T-cell (primary cell): ENCODE measurements around the gene IRX1. TPM values are rescaled to one million over a fixed set of nuclear protein-coding genes. Genes with fewer than 3 reads are reported as not detected.

Source experiments
- ATAC-seq, 4 experiments: fragments of 200-7000 bp in 3 of 4; fragments of 150-1000 bp in 1 of 4; cut with Tn5 transposase; replicated peaks in 1 of 4; 1 replicate in 3 of 4; 2 replicates in 1 of 4; pipeline ENCODE4 v1.10.0; 2021; ENCODE audit warnings: moderate library complexity in 3 of 4, mild to moderate bottlenecking in 2 of 4, moderate number of reproducible peaks in 1 of 4
- CTCF ChIA-PET, 2 donors: fragments of 300-600 bp; sonication (Branson Sonifier 250); formaldehyde crosslinking; loops; one replicate each; lab custom pipeline; 2022; ENCODE audit warnings: antibody characterized with exemption in 2 of 2; lab: Charles Lee
- POLR2A ChIA-PET, 2 donors: fragments of 300-600 bp; sonication (Branson Sonifier 250); formaldehyde crosslinking; loops; one replicate each; lab custom pipeline; 2022; ENCODE audit warnings: antibody characterized with exemption in 2 of 2; lab: Charles Lee
- DNase-seq, 35 experiments: peaks; one replicate each; pipeline versions ENCODE4 v3.0.0 to v3.0.0-alpha.2; 2013 to 2023
- H3K27ac ChIP-seq: one replicate; pipeline ENCODE4 v1.5.1; 2013; ENCODE audit warnings: low read length
- H3K27me3 ChIP-seq, 2 experiments: replicated peaks in 1 of 2; 1 replicate in 1 of 2; 2 replicates in 1 of 2; pipeline versions ENCODE4 v1.6.1 to v1.7.0; 2013; ENCODE audit warnings: low read length in 1 of 2, mixed read lengths in 1 of 2; ENCODE audit not compliant: control insufficient read depth in 2 of 2, insufficient read depth in 2 of 2; ENCODE audit errors: extremely low read depth in 1 of 2
- H3K36me3 ChIP-seq, 2 donors: 1 replicate in 1 of 2; 2 replicates in 1 of 2; pipeline versions ENCODE4 v1.6.1 to v1.7.0; 2013; ENCODE audit warnings: low read length in 1 of 2; ENCODE audit not compliant: control insufficient read depth in 2 of 2, insufficient read depth in 1 of 2; ENCODE audit errors: extremely low read depth in 1 of 2
- H3K4me1 ChIP-seq, 2 experiments: 1 replicate in 1 of 2; 2 replicates in 1 of 2; pipeline versions ENCODE4 v1.6.1 to v1.7.0; 2013; ENCODE audit warnings: low read length in 2 of 2, mixed read lengths in 1 of 2; ENCODE audit not compliant: insufficient read depth in 2 of 2, control insufficient read depth in 1 of 2; ENCODE audit errors: extremely low read depth in 1 of 2
- H3K4me3 ChIP-seq, 2 donors: 1 replicate in 1 of 2; 2 replicates in 1 of 2; pipeline versions ENCODE4 v1.5.1 to v1.7.0; 2013; ENCODE audit warnings: mild to moderate bottlenecking in 2 of 2, low read length in 1 of 2, moderate library complexity in 1 of 2; ENCODE audit not compliant: control insufficient read depth in 1 of 2; ENCODE audit errors: extremely low read depth in 1 of 2
- H3K9me3 ChIP-seq: 2 replicates; pipeline ENCODE4 v1.7.0; 2013
- H3K27ac Mint-ChIP-seq, 2 donors: one replicate each; pipeline ENCODE4 v1.8.0; 2020 to 2021; ENCODE audit warnings: mild to moderate bottlenecking in 2 of 2, mixed read lengths in 2 of 2
- H3K27me3 Mint-ChIP-seq, 2 donors: one replicate each; pipeline ENCODE4 v1.8.0; 2021 to 2022; ENCODE audit warnings: mixed read lengths in 2 of 2
- H3K36me3 Mint-ChIP-seq: one replicate; pipeline ENCODE4 v1.8.0; 2021; ENCODE audit warnings: mixed read lengths
- H3K4me1 Mint-ChIP-seq, 3 donors: one replicate each; pipeline ENCODE4 v1.8.0; 2020 to 2022; ENCODE audit warnings: mixed read lengths in 3 of 3, mild to moderate bottlenecking in 1 of 3
- H3K4me3 Mint-ChIP-seq, 3 donors: one replicate each; pipeline ENCODE4 v1.8.0; 2020 to 2022; ENCODE audit warnings: mild to moderate bottlenecking in 3 of 3, mixed read lengths in 3 of 3, moderate library complexity in 3 of 3
- H3K9me3 Mint-ChIP-seq, 3 donors: one replicate each; pipeline ENCODE4 v1.8.0; 2020 to 2022; ENCODE audit warnings: mixed read lengths in 3 of 3
- WGBS: methylation state at CpG from one replicate; pipeline ENCODE4 v1.1.5; 2013; ENCODE audit warnings: missing lambda C conversion rate; ENCODE audit not compliant: insufficient coverage; 5-methylcytosine and 5-hydroxymethylcytosine counted together
- total RNA-seq, 35 experiments: library from RNA in 6 of 35; stranded (reverse) in 6 of 35; fragments of 120-200 nt in 1 of 35; gene quantifications; one replicate each; pipeline versions ENCODE4 v1.2.1 to v1.2.4 and lab custom pipeline; 2013 to 2026

Gene IRX1
- total RNA-seq, 5 donors from 2014 or later (not counting 1 experiment from before 2014, with no cell fraction given): not detected

DNA sequence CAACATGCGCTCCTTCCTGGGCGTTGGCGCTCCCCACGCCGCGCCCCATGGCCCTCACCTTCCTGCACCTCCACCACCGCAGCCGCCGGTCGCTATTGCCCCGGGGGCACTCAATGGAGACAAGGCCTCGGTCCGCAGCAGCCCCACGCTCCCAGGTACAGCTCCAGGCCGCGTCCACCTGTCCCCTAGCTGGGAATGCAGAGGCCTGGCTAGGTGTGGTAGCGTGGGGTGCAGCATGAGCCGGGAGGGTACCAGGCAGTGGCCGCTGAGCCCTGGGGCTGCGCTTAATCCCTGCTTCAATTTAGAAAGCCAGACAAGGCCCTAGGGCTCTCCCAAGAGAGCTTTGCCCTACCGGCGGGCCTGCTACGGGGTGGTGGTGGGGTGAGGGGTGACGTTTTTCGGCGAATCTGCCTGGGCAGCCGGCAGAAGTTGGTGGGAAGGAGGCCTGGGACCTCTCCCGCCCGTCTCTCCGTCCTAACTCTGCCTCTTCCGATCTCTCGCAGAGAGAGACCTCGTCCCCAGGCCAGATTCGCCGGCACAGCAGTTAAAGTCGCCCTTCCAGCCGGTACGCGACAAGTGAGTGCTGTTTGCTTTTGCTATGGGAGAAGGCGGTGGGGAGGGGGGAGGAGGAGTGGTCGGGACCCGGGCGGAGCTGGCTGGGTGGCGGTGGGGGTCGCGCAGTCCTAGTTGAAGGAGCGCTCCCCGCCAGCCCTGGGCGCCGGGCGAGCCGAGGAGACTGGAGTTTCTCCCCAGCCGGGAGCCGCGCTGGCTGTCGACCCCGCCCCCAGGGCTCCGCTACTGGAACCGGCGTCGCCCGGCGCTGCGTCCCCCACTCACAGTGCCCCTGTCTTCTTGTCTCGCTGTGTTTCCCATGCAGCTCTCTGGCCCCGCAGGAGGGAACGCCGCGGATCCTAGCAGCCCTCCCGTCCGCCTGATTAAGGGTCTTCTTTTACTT lies 4.8 kb downstream of the IRX1 start:
- peaks cover 8 to 12% (median 10%) of the 10 kb centered on the region in 3 donors for H3K4me1 Mint-ChIP-seq
- H3K9me3 Mint-ChIP-seq: no peaks in the 10 kb centered on the region
- H3K4me3 Mint-ChIP-seq: no peak overlapping the region
- Histone ChIP-seq H3K4me1 (no peaks in the 10 kb centered on the region), H3K27ac (no peak overlapping the region), H3K36me3 (no peaks in the 10 kb centered on the region), H3K9me3 (no peaks in the 10 kb centered on the region), H3K27me3 (peaks cover 18 to 69% of the 10 kb centered on the region in 2 experiments), H3K4me3 (no peak overlapping the region)
- DNase-seq (no peak), ATAC-seq (no peak)
- WGBS: 9% methylated on average over 56 of the region's 71 CpGs
- CTCF ChIA-PET: no interaction called here
- no peaks in the 10 kb centered on the region for H3K36me3 Mint-ChIP-seq
- H3K27ac Mint-ChIP-seq: no peak overlapping the region
- POLR2A ChIA-PET: interaction anchor here in 1 of 2 donors (0.6 kb wide), 1 partner anchor 316 kb away, joined by 4 read pairs; no protein-coding TSS in a partner anchor
- peaks cover 46 to 66% of the 10 kb centered on the region in 2 donors for H3K27me3 Mint-ChIP-seq

DNA sequence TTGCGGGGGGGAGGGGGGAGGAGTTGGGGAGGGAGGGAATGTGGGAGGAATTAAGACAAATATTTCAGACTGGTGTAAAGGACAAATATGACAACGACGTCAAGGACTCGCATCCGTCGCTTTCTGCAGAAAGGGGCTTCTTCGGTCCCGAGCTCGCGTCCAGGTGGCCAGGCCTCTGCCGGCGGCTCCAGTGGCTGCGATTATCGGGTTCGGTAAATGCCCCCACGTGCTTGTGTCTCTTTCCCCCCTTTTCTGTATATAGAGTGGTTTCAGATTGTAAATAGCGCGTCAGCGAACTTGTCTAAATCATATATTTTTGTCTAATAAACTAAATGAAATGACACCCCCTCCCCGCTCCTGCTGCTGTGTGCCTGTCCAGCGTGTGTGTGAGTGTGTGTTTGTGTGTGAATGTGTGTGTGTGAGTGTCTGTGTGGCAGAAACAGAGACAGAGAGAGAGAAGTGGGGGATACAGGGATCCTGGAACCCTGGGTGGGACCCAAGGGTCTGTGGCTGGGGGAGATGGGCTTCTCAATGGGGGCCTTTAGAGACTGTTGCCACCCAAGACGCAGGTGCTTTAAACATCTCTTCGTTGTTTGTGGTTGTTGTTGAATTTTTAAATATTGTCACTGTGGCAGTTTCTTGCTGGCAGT lies 5.6 kb downstream of the IRX1 start:
- H3K4me3 Mint-ChIP-seq: peak overlapping the region in 1 of 3 donors; percentile 11
- no peaks in the 10 kb centered on the region for H3K36me3 ChIP-seq
- no peaks in the 10 kb centered on the region for H3K4me1 ChIP-seq
- H3K9me3 ChIP-seq: no peaks in the 10 kb centered on the region
- H3K9me3 Mint-ChIP-seq: no peaks in the 10 kb centered on the region
- H3K27ac Mint-ChIP-seq: no peak overlapping the region
- H3K36me3 Mint-ChIP-seq: no peaks in the 10 kb centered on the region
- DNase-seq (no peak), ATAC-seq (no peak)
- H3K4me1 Mint-ChIP-seq: peaks cover 8 to 12% (median 10%) of the 10 kb centered on the region in 3 donors
- WGBS: 13% methylated on average over 1 of the region's 23 CpGs
- no peak overlapping the region for H3K27ac ChIP-seq
- H3K27me3 ChIP-seq: peaks cover 18 to 77% of the 10 kb centered on the region in 2 experiments
- H3K27me3 Mint-ChIP-seq: peaks cover 50 to 68% of the 10 kb centered on the region in 2 donors
- no peak overlapping the region for H3K4me3 ChIP-seq
- CTCF ChIA-PET: no interaction called here
- POLR2A ChIA-PET: interaction anchor here in 1 of 2 donors (0.6 kb wide), 1 partner anchor 315 kb away, joined by 4 read pairs; no protein-coding TSS in a partner anchor

DNA sequence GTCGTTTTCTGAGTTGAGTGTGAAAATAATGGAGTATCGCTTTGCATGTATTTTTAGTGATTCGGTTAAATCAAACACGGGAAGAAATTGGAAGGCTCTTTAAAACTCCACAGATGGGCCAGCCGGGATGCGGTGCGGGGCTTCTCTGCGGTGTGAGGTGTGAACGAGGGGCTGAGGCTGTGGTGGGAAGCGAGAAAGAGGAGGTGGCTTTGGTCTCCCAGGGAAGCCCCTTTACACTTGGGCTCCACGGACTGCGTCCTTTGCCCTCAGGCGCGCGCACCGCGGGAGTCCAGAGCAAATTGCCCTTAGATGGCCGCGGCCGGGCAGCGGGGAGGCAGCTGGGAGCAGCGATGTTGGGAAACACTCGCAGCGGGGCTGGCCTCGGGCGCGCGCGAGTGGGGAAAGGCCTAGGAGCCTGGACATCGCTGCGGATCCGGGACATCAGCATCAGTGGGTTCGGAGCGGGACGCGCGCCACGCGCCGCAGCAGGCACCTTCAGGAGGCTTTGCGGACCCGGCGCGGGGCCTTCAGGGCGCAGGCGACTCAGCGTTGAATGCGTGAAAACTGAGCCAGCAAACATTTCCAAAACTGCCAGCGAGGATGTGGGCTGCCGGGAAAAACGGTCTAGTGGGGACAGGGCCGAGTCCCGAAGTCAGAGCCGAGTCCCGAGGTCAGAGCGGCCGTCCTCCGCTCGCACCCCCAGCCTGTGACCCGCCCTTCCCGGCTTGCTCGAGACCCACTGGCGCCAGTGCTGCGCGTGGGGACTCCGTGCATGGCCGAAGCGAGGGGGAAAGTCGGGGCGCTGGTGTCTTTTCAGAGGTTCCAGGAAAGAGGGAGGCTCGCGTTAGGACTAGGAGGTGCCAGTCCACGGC lies 6.5 kb downstream of the IRX1 start:
- Histone ChIP-seq H3K4me3 (peak overlapping the region in 1 of 2 donors; percentile 15), H3K9me3 (no peaks in the 10 kb centered on the region), H3K4me1 (no peaks in the 10 kb centered on the region), H3K27ac (no peak overlapping the region), H3K36me3 (no peaks in the 10 kb centered on the region), H3K27me3 (peaks cover 18 to 82% of the 10 kb centered on the region in 2 experiments)
- DNase-seq (no peak), ATAC-seq (no peak)
- peaks cover 5 to 15% (median 8%) of the 10 kb centered on the region in 3 donors for H3K4me1 Mint-ChIP-seq
- peaks cover 50 to 68% of the 10 kb centered on the region in 2 donors for H3K27me3 Mint-ChIP-seq
- 11% methylated on average over 60 of the region's 73 CpGs for WGBS
- ChIA-PET POLR2A (no interaction called here), CTCF (no interaction called here)
- no peak overlapping the region for H3K27ac Mint-ChIP-seq
- H3K9me3 Mint-ChIP-seq: no peaks in the 10 kb centered on the region
- no peaks in the 10 kb centered on the region for H3K36me3 Mint-ChIP-seq
- peak overlapping the region in 1 of 3 donors; percentile 11 for H3K4me3 Mint-ChIP-seq

DNA sequence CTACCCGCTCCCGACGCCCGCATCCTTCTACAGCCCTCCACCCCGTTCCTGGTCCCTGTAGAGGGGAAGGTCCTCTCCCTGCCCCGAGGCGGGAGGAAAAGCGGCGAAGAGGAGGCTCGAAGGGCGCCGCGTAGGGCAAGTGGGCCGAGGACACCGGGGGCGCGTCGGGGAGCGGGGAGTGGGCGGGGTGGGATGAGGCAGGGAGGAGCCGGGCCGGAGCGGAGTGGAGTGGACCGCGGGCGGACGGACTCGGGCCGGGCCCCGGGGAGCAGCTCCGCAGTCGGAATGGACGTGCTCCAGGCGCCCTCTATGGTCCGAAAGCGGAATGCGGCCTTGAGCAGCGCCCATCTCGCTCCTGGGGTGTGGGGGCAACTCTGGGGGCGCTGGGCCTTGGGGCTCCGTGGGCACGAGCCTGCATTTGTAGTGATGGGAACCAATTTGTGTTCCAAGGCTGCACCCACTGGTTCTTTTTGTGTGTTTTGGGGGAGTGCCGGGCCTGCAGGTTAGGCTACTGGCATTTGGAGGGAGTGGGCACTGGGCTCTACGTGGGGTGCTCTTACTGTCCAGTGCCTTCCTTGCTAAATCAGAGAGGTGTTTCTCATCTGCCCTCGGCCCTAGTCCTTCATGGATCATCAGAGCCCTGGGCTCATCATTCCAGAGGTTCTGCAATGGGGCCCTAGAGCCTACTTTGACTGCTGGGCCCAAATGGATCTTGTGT lies 7.3 kb downstream of the IRX1 start:
- Histone ChIP-seq H3K4me3 (no peak overlapping the region), H3K36me3 (no peaks in the 10 kb centered on the region), H3K27ac (no peak overlapping the region), H3K4me1 (no peaks in the 10 kb centered on the region), H3K27me3 (peaks cover 22 to 81% of the 10 kb centered on the region in 2 experiments), H3K9me3 (no peaks in the 10 kb centered on the region)
- H3K27ac Mint-ChIP-seq: no peak overlapping the region
- no peak overlapping the region for H3K4me3 Mint-ChIP-seq
- peaks cover 44 to 67% of the 10 kb centered on the region in 2 donors for H3K27me3 Mint-ChIP-seq
- no peaks in the 10 kb centered on the region for H3K36me3 Mint-ChIP-seq
- WGBS: 11% methylated on average over 40 of the region's 45 CpGs
- H3K9me3 Mint-ChIP-seq: no peaks in the 10 kb centered on the region
- DNase-seq: no peak
- ATAC-seq: no peak
- ChIA-PET CTCF (no interaction called here), POLR2A (no interaction called here)
- H3K4me1 Mint-ChIP-seq: peaks cover 5 to 15% (median 8%) of the 10 kb centered on the region in 3 donors

DNA sequence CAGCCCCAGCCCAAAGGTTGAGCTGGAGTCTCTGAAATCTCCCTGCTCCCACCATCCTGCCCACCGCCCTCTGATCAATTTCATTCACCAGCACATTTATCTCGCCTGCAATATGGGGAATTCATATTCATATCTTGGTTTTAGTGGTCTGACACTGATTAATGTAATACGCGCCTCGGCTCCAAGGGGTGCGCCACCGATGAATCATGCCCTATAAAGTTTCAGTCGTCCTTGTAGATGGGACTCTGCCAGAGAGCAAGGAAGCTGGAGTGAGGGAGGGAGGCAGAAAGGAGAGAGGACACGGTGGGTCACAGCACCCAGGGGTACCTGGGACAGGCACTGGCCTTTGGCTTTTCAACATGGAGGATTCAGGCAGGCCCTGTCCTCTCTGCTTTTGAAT lies 8.9 kb downstream of the IRX1 start:
- H3K4me3 ChIP-seq: no peak overlapping the region
- no peaks in the 10 kb centered on the region for H3K9me3 ChIP-seq
- 69% methylated on average over 6 of the region's 9 CpGs for WGBS
- ChIA-PET CTCF (no interaction called here), POLR2A (no interaction called here)
- H3K4me1 ChIP-seq: no peaks in the 10 kb centered on the region
- Mint-ChIP-seq H3K9me3 (peaks cover 0 to 3% (median 0%) of the 10 kb centered on the region in 3 donors), H3K27me3 (peaks cover 37 to 58% of the 10 kb centered on the region in 2 donors), H3K36me3 (no peaks in the 10 kb centered on the region), H3K4me1 (peaks cover 5 to 15% (median 8%) of the 10 kb centered on the region in 3 donors), H3K4me3 (no peak overlapping the region), H3K27ac (no peak overlapping the region)
- no peaks in the 10 kb centered on the region for H3K36me3 ChIP-seq
- H3K27me3 ChIP-seq: peaks cover 20 to 71% of the 10 kb centered on the region in 2 experiments
- DNase-seq: no peak
- no peak overlapping the region for H3K27ac ChIP-seq
- ATAC-seq: no peak
